ENCODE data around the gene SLC44A5. TPM values are rescaled to one million over a fixed set of nuclear protein-coding genes. Genes with fewer than 3 reads are reported as not detected.
"Not testable (repeated sequence)": the region's sequence is repeated elsewhere in the genome, so short reads cannot be mapped to it uniquely, and the experiment has no call there.

Gene SLC44A5
- total RNA-seq, 1 donor from 2014 or later, result not detected

DNA sequence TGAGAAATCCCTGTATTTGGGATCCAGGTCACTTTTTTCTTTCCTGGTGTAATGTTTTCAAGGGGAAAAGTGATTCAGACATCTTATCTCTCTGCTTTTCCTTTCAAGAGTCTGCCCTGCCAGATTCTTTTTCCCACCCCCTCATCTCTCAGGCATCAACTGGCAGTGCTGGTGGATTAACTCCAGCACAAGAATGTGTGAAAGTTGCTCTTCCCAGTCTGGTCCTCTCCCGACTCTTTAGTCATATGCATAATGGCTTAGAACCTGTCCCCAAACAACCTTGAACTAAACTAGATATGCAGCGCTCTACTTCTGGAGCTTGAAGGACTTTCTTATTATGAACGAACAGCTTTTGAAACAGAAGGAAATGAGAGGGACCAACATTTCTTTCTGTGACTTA lies 88.5 kb downstream of the SLC44A5 start:
- intact Hi-C loops (cut with micrococcal nuclease), result no loop called here

GRCh38 chr1:75521658-75522057 lies 89.3 kb downstream of the SLC44A5 start:
- intact Hi-C loops (cut with micrococcal nuclease), result no loop called here

DNA sequence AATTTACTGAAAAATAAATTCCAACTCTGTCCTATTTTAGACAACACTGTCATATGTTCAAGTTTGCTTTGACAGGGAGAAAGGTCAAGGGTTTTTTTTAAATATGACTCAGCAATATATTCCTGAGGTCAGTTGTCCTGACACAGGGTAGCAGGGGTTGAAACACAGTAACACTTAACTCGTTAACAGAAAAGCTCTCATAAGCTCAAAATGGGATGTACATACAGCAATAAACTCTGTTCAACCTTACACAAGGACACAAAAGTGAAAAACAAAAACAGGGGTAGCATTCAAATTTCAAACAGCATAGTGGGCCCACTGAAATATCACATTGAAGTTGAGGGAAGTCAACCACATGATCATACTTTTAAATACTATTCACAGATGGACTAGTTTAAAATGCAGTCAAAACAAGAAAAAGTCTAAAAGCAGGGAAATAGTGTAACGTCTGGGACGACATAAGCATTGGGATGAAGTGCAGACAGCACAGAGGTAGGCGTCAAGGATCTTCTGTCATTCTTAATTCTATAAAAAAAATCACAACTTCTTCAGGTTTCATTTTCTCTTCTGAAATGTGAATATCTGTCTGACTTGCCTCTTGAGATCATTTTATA lies 89.9 kb downstream of the SLC44A5 start:
- intact Hi-C loops (cut with micrococcal nuclease), result no loop called here

DNA sequence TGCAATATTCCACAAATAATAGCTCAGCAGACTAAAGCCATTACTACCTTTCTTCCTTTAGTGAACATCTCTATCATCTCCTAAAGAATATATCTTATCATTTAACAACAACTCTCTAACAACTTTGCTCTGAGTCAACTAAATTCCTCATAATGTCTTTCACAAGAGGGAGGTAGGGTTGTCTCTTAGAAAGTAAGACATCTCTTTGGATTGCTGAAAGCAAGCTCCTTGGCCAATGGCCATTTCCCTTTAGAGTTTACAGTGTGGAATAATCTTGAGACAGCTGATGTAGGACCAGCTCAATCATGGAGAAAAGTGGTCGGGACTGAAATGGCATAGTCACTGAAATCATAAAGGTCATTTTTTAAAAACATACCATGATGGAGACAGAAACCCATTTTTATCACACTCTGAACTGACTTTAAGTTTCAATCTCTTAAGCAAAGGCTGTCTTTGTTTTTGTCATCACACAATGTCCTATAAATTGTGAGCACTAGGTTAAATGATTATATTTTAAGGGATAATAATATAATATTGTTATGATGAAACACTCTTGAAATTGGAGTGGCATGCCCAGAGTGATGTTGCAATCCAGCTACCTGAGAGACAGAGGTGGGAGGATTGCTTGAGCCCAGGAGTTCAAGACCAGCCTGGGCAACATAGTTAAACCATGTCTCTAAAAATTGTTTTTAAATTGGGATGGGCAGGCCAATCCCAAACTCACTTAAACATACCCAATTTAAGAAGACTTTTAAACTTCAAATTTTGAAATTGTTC lies 91.1 kb downstream of the SLC44A5 start:
- intact Hi-C loops (cut with micrococcal nuclease), result no loop called here

DNA sequence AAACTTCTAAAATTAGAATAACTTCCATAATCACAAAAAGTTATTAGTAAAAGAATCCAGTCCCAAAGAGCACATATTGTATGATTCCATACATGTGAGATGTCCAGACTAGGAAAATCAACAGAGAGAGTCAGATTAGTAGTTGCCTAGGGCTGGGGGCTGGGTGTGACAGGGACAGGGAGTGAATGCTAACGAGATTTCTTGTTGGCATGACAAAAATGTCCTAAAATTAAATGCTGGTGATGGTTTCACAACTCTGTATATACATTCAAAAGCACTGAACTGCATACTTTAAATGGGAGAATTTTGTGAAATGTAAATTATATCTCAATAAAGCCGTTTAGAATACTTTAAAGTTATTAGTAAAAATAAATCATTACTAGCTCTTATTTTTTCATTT lies 92.2 kb downstream of the SLC44A5 start:
- intact Hi-C loops (cut with micrococcal nuclease), result no loop called here

DNA sequence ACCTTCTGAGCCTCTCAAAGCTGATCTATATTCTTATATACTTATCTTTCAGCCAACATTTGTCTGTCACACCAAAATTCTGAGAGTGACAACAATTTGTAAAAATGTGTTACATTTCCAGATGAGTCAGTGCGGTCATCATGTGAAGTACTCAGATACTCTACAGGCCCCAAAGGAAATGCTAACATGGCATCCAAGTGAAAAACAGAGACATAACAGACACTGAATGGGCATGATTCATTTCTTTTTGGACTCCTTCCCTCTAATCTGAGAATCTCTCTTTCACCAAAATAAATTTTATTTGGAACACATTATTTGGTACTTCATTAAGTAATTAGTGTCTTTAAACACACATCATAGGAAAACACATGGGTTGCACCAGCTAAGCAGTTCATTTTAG lies 96.6 kb downstream of the SLC44A5 start:
- intact Hi-C loops (cut with micrococcal nuclease), result no loop called here

- intact Hi-C loops (cut with micrococcal nuclease), result no loop called here
Observed at GRCh38 chr1:75506976-75507375, 103.9 kb downstream of the SLC44A5 start.

- intact Hi-C loops (cut with micrococcal nuclease), result no loop called here
Observed at GRCh38 chr1:75503221-75503974, 107.5 kb downstream of the SLC44A5 start.

GRCh38 chr1:75502776-75503175 lies 108.1 kb downstream of the SLC44A5 start:
- intact Hi-C loops (cut with micrococcal nuclease), result no loop called here

GRCh38 chr1:75501577-75502295 lies 109.2 kb downstream of the SLC44A5 start:
- intact Hi-C loops (cut with micrococcal nuclease), result no loop called here

GRCh38 chr1:75492011-75492410 lies 118.9 kb downstream of the SLC44A5 start:
- intact Hi-C loops (cut with micrococcal nuclease), result no loop called here

- intact Hi-C loops (cut with micrococcal nuclease), result no loop called here
Observed at GRCh38 chr1:75487399-75487798, 123.5 kb downstream of the SLC44A5 start.

- intact Hi-C loops (cut with micrococcal nuclease), result no loop called here
Observed at GRCh38 chr1:75484789-75485188, 126.1 kb downstream of the SLC44A5 start.

- intact Hi-C loops (cut with micrococcal nuclease), result no loop called here
Observed at GRCh38 chr1:75482951-75483350, 128.0 kb downstream of the SLC44A5 start.

- intact Hi-C loops (cut with micrococcal nuclease), result not testable (repeated sequence)
Observed at GRCh38 chr1:75476486-75476885, 134.4 kb downstream of the SLC44A5 start.

DNA sequence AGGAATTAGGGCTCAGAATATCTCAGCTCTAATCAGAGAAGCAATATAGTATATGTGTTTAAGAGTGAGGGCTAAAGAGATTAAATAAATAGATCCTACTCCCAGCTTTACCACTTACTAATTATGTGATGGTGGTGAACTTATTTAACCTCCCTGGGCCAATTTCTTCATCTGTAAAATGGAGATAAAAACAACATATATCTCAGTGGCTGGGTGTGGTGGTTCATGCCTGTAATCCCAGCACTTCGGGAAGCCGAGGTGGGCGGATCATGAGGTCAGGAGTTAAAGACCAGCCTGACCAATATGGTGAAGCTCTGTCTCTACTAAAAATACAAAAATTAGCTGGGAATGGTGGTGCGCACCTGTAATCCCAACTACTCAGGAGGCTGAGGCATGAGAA lies 135.2 kb downstream of the SLC44A5 start:
- intact Hi-C loops (cut with micrococcal nuclease), result no loop called here

- intact Hi-C loops (cut with micrococcal nuclease), result no loop called here
Observed at GRCh38 chr1:75472971-75473603, 137.8 kb downstream of the SLC44A5 start.

DNA sequence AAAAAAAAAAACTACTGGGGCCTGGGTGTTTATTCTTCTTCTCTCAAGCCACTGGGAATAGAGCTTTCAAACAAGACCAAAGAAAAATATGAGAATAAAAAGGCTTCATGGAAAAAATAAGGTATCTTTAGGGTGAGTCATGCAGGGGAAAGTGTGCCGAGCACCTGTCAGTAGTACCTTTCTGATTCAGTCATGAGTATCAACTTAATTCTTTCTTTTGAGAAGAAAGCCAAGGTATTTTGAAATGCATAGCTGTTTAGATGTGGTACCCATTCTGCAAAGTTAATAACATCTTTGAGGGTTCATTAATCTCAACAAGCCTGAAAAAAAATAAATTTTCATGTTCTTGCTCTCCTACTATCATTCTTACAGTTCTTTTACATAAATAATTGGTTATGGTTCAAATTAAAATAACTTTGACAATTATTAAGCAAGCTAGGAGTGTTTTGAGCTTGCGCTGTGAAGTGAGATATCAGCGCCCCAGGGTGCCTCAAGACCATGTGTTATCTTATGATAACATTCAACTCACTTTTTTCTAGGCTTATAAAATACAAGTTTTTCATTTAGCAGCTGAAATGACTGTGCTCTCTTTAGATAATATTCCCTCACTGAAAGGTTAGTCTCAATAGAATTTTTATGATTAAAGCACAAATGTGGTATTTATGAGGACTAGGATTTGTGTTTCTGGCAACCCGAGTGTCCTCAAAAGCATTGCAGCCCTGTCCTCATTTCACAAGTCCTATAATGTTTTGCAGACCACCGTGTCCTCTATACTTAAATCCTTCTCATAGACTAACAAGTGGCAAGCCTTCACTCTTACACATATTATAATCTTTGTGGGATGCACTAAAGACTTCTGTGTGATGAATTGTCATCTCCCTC lies 138.6 kb downstream of the SLC44A5 start:
- intact Hi-C loops (cut with micrococcal nuclease), result no loop called here

- intact Hi-C loops (cut with micrococcal nuclease), result no loop called here
Observed at GRCh38 chr1:75471252-75471651, 139.7 kb downstream of the SLC44A5 start.

DNA sequence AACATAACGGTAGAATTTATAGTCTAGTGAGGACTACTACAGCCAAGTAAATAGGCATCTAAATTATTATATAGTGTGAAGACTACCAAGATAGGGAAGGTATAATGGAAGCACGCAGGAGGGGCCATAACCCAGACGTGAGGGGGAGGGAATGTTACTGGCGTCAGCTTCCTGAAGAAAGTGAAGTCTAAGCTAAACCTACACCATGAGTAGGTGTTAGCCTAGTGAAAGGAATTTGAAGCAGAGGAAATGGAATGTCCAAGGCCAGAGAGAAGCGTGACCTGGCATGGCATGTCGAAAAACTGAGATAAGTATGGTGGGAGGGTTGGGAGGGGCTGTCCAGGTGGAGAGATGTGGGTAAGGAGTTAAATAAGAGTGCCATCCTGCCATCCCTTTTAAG lies 140.5 kb downstream of the SLC44A5 start:
- intact Hi-C loops (cut with micrococcal nuclease), result no loop called here
